H1 (cell line): ENCODE measurements around the gene FOXO1. TPM values are rescaled to one million over a fixed set of nuclear protein-coding genes. Genes with fewer than 3 reads are reported as not detected.
A peak's percentile ranks its signal among the peaks of the same experiment; 100 is the strongest.

Source experiments
- CTCF ChIA-PET: fragments of 300-600 bp; sonication (Branson Sonifier 250); formaldehyde crosslinking; loops from one replicate; lab custom pipeline; 2021; ENCODE audit not compliant: partially characterized antibody; lab: Charles Lee
- POLR2A ChIA-PET: fragments of 300-600 bp; sonication (Branson Sonifier 250); formaldehyde crosslinking; loops from one replicate; lab custom pipeline; 2021; ENCODE audit warnings: inconsistent platforms; ENCODE audit not compliant: partially characterized antibody; lab: Charles Lee
- DNase-seq, 2 experiments: peaks; one replicate each; pipeline versions ENCODE4 v3.0.0 to v3.0.0-alpha.2; 2010 to 2022; ENCODE audit warnings: low spot score in 2 of 2, low read depth in 1 of 2, mixed read lengths in 1 of 2
- FAIRE-seq: peaks from 2 replicates; lab custom pipeline; 2011; peaks lifted over from hg19 to GRCh38; lab: Jason Lieb, UNC
- H2AFZ ChIP-seq: 2 replicates; pipeline ENCODE4 v1.8.1; 2012; ENCODE audit warnings: low read length, inconsistent platforms
- H2AK5ac ChIP-seq: 2 replicates; pipeline ENCODE4 v1.6.1; 2013; ENCODE audit warnings: low read depth, low read length
- H2BK120ac ChIP-seq: replicated peaks from 2 replicates; pipeline ENCODE3; 2013; ENCODE audit warnings: low read depth, low read length, inconsistent platforms
- H2BK12ac ChIP-seq: 2 replicates; pipeline ENCODE4 v1.6.1; 2013; ENCODE audit warnings: low read depth, low read length
- H2BK15ac ChIP-seq: 2 replicates; pipeline ENCODE4 v1.6.1; 2013; ENCODE audit warnings: low read length
- H2BK20ac ChIP-seq: 2 replicates; pipeline ENCODE4 v1.6.1; 2013; ENCODE audit warnings: low read length
- H2BK5ac ChIP-seq: 2 replicates; pipeline ENCODE4 v1.6.1; 2013; ENCODE audit warnings: low read depth, low read length
- H3K14ac ChIP-seq: 2 replicates; pipeline ENCODE4 v1.6.1; 2013; ENCODE audit warnings: inconsistent platforms; ENCODE audit not compliant: insufficient read length
- H3K18ac ChIP-seq: 2 replicates; pipeline ENCODE4 v1.6.1; 2013; ENCODE audit warnings: low read length; ENCODE audit errors: extremely low read depth
- H3K23ac ChIP-seq: 2 replicates; pipeline ENCODE4 v1.6.1; 2013; ENCODE audit warnings: inconsistent platforms; ENCODE audit not compliant: insufficient read length
- H3K23me2 ChIP-seq: 2 replicates; pipeline ENCODE4 v1.6.1; 2013; ENCODE audit warnings: low read depth, low read length
- H3K27ac ChIP-seq: 2 replicates; pipeline ENCODE4 v1.6.1; 2011; ENCODE audit warnings: low read depth, low read length, inconsistent platforms
- H3K27me3 ChIP-seq, 4 experiments: replicated peaks in 1 of 4; 1 replicate in 1 of 4; 2 replicates in 3 of 4; pipeline versions ENCODE4 v1.6.1 to v1.8.1; 2011 to 2013; ENCODE audit warnings: low read length in 3 of 4, mild to moderate bottlenecking in 3 of 4, inconsistent platforms in 2 of 4, mixed read lengths in 2 of 4, moderate library complexity in 1 of 4; ENCODE audit not compliant: control insufficient read depth in 3 of 4, insufficient read depth in 3 of 4; ENCODE audit errors: extremely low read depth in 1 of 4
- H3K36me3 ChIP-seq, 4 experiments: 2 replicates each; pipeline versions ENCODE4 v1.6.1 to v1.8.1; 2011 to 2013; ENCODE audit warnings: mild to moderate bottlenecking in 4 of 4, low read length in 3 of 4, moderate library complexity in 2 of 4, control low read depth in 1 of 4, inconsistent platforms in 1 of 4; ENCODE audit not compliant: insufficient read depth in 4 of 4, control insufficient read depth in 2 of 4
- H3K4ac ChIP-seq: replicated peaks from 2 replicates; pipeline ENCODE3; 2013; ENCODE audit warnings: low read length, low read depth, mixed read lengths, inconsistent platforms; ENCODE audit not compliant: insufficient read length
- H3K4me1 ChIP-seq, 4 experiments: replicated peaks in 1 of 4; 1 replicate in 1 of 4; 2 replicates in 3 of 4; pipeline versions ENCODE4 v1.6.1 to v1.8.1; 2011 to 2013; ENCODE audit warnings: low read length in 3 of 4, inconsistent platforms in 2 of 4, mixed read lengths in 1 of 4; ENCODE audit not compliant: insufficient read depth in 4 of 4, control insufficient read depth in 3 of 4
- H3K4me2 ChIP-seq, 2 experiments: 2 replicates each; pipeline versions ENCODE4 v1.6.1 to v1.8.1; 2011 to 2013; ENCODE audit warnings: low read depth in 2 of 2, low read length in 2 of 2, control low read depth in 1 of 2, inconsistent platforms in 1 of 2, mild to moderate bottlenecking in 1 of 2; ENCODE audit not compliant: insufficient read depth in 1 of 2
- H3K4me3 ChIP-seq, 4 experiments: fragments of 200-600, 300-600 bp in 1 of 4; sonication (generic), shearing (Covaris generic), sonication (Bioruptor Twin) in 1 of 4; 2 replicates each; pipeline versions ENCODE4 v1.5.1 to v1.8.1; 2011 to 2016; ENCODE audit warnings: low read length in 4 of 4, low read depth in 3 of 4, control low read depth in 2 of 4, inconsistent platforms in 2 of 4, mild to moderate bottlenecking in 2 of 4, mixed read lengths in 1 of 4, moderate library complexity in 1 of 4; ENCODE audit not compliant: insufficient read depth in 2 of 4; ENCODE audit errors: extremely low read depth in 1 of 4
- H3K56ac ChIP-seq: replicated peaks from 2 replicates; pipeline ENCODE3; 2013; ENCODE audit warnings: low read depth, mild to moderate bottlenecking, mixed read lengths, low read length, inconsistent platforms; ENCODE audit not compliant: insufficient read length
- H3K79me1 ChIP-seq: 2 replicates; pipeline ENCODE4 v1.6.1; 2013; ENCODE audit warnings: low read depth, low read length, control low read depth
- H3K79me2 ChIP-seq, 2 experiments: 2 replicates each; pipeline versions ENCODE4 v1.6.1 to v1.8.1; 2012 to 2013; ENCODE audit warnings: low read length in 2 of 2, mild to moderate bottlenecking in 2 of 2, inconsistent platforms in 1 of 2; ENCODE audit not compliant: insufficient read depth in 2 of 2, control insufficient read depth in 1 of 2
- H3K9ac ChIP-seq, 4 experiments: replicated peaks in 1 of 4; 1 replicate in 1 of 4; 2 replicates in 3 of 4; pipeline versions ENCODE4 v1.6.1 to v1.8.1; 2011 to 2013; ENCODE audit warnings: low read depth in 3 of 4, low read length in 3 of 4, control low read depth in 2 of 4, mild to moderate bottlenecking in 2 of 4, moderate library complexity in 2 of 4, inconsistent platforms in 1 of 4; ENCODE audit errors: extremely low read depth in 1 of 4
- H3K9me3 ChIP-seq, 2 experiments: 2 replicates each; pipeline versions ENCODE4 v1.6.1 to v1.8.1; 2012 to 2013; ENCODE audit warnings: mild to moderate bottlenecking in 2 of 2, moderate library complexity in 2 of 2, control low read depth in 1 of 2, inconsistent platforms in 1 of 2, low read depth in 1 of 2, low read length in 1 of 2, mixed read lengths in 1 of 2; ENCODE audit not compliant: insufficient read depth in 2 of 2
- H4K20me1 ChIP-seq, 2 experiments: replicated peaks in 1 of 2; 2 replicates each; pipeline versions ENCODE3 to v1.8.1; 2011 to 2013; ENCODE audit warnings: inconsistent platforms in 2 of 2, low read length in 2 of 2, mild to moderate bottlenecking in 1 of 2; ENCODE audit not compliant: insufficient read depth in 2 of 2, control insufficient read depth in 1 of 2
- H4K5ac ChIP-seq: 2 replicates; pipeline ENCODE4 v1.6.1; 2013; ENCODE audit warnings: low read length, low read depth, mixed read lengths, inconsistent platforms; ENCODE audit not compliant: insufficient read length
- H4K8ac ChIP-seq: 2 replicates; pipeline ENCODE4 v1.8.0; 2013; ENCODE audit warnings: mild to moderate bottlenecking, moderate library complexity, low read length, inconsistent platforms; ENCODE audit not compliant: insufficient read depth; ENCODE audit errors: extremely low read depth
- H4K91ac ChIP-seq: replicated peaks from 2 replicates; pipeline ENCODE3; 2013; ENCODE audit warnings: low read length, mixed read lengths, inconsistent platforms; ENCODE audit not compliant: insufficient read length
- BCL11A ChIP-seq, 2 experiments: IDR thresholded peaks; one replicate each; pipeline ENCODE4 v1.6.1; 2011; ENCODE audit warnings: low read depth in 2 of 2, low read length in 2 of 2, mild to moderate bottlenecking in 2 of 2
- CBX5 ChIP-seq: fragments of 300-800, 300-1000 bp; sonication (generic); IDR thresholded peaks from 2 replicates; pipeline ENCODE4 v1.7.1; 2016; ENCODE audit warnings: antibody characterized with exemption, low read length, low read depth
- CBX8 ChIP-seq: fragments of 300-800, 300-1000 bp; sonication (generic); IDR thresholded peaks from 2 replicates; pipeline ENCODE4 v1.7.1; 2016; ENCODE audit warnings: low read depth, low read length, borderline replicate concordance
- CTBP2 ChIP-seq: IDR thresholded peaks from 2 replicates; pipeline ENCODE4 v1.7.0; 2011; ENCODE audit warnings: borderline replicate concordance, mild to moderate bottlenecking, moderate library complexity, mixed read lengths, low read length; ENCODE audit not compliant: insufficient read depth, insufficient read length
- HDAC2 ChIP-seq, 2 experiments: fragments of 300-600 bp in 1 of 2; sonication (generic) in 1 of 2; IDR thresholded peaks; 2 replicates each; pipeline ENCODE4 v1.6.1; 2011 to 2012; ENCODE audit warnings: low read depth in 2 of 2, low read length in 2 of 2, mild to moderate bottlenecking in 2 of 2, moderate library complexity in 2 of 2, borderline replicate concordance in 1 of 2, inconsistent platforms in 1 of 2
- RFX5 ChIP-seq: IDR thresholded peaks from 2 replicates; pipeline ENCODE4 v1.6.1; 2011; ENCODE audit warnings: low read depth, low read length, improper control_type of control experiment, borderline replicate concordance
- RNF2 ChIP-seq: fragments of 200-900, 300-1000 bp; sonication (generic); IDR thresholded peaks from 2 replicates; pipeline ENCODE4 v1.7.1; 2016; ENCODE audit warnings: borderline replicate concordance, low read depth, mild to moderate bottlenecking, antibody characterized with exemption, low read length; ENCODE audit not compliant: poor library complexity, severe bottlenecking; ENCODE audit errors: missing control alignments
- SIRT6 ChIP-seq: IDR thresholded peaks from one replicate; pipeline ENCODE4 v1.7.1; 2012; ENCODE audit warnings: low read length, inconsistent platforms
- SP4 ChIP-seq: IDR thresholded peaks from 2 replicates; pipeline ENCODE4 v1.6.1; 2012; ENCODE audit warnings: low read length, inconsistent platforms
- TAF1 ChIP-seq: IDR thresholded peaks from 2 replicates; pipeline ENCODE4 v1.6.1; 2011; ENCODE audit warnings: mild to moderate bottlenecking, low read depth, low read length
- TEAD4 ChIP-seq: IDR thresholded peaks from 2 replicates; pipeline ENCODE4 v1.6.1; 2012; ENCODE audit warnings: low read depth, low read length, inconsistent platforms, mixed read lengths
- YY1 ChIP-seq: IDR thresholded peaks from 2 replicates; pipeline ENCODE4 v1.6.1; 2011; ENCODE audit warnings: low read depth, mild to moderate bottlenecking, low read length
- ZNF274 ChIP-seq: IDR thresholded peaks from 2 replicates; pipeline ENCODE4 v1.7.0; 2012; ENCODE audit warnings: low read length, borderline replicate concordance; ENCODE audit errors: extremely low read depth
- WGBS, 2 experiments: shearing (Covaris generic) in 1 of 2; methylation state at CpG; one replicate each; pipeline versions ENCODE4 v1.1.6 to v1.1.7; 2013 to 2015; ENCODE audit warnings: low lambda C conversion rate in 2 of 2, mixed read lengths in 2 of 2, inconsistent platforms in 1 of 2, low coverage in 1 of 2, missing lambda C conversion rate in 1 of 2; ENCODE audit not compliant: insufficient replicate concordance in 2 of 2, insufficient coverage in 1 of 2, insufficient read length in 1 of 2; ENCODE audit errors: extremely low coverage in 1 of 2, missing lambda C conversion rate in 1 of 2; 5-methylcytosine and 5-hydroxymethylcytosine counted together
- polyA plus RNA-seq, 7 experiments: library from polyadenylated mRNA; depleted of rRNA in 3 of 7; stranded (reverse) in 5 of 7; unstranded in 2 of 7; fragments of >200 nt in 5 of 7; fragments of 200-250 nt in 2 of 7; gene quantifications; 1 replicate in 5 of 7; 2 replicates in 1 of 7; 4 replicates in 1 of 7; pipeline versions ENCODE4 v1.2.1 to v1.2.3, GENCODE V29; 2011 to 2013; ENCODE audit warnings: missing spikeins in 2 of 7, mixed read lengths in 2 of 7
- total RNA-seq: library from RNA; stranded (reverse); fragmentation: NEBNext Ultra II Directional; extraction: Animal tissue kit (Norgen Biotek cat#: 25700); gene quantifications from 2 replicates; pipeline ENCODE4 v1.2.1, GENCODE V29; 2021
- TF ChIP-seq, protein P1 (sequence below): IDR thresholded peaks from 2 replicates; pipeline ENCODE4 v1.6.1; 2012; ENCODE audit warnings: inconsistent platforms

The FOXO1 gene
- total and polyA plus RNA-seq, 2 of the 8 experiments (the other 6 are each of a cell fraction or from before 2014, with no cell fraction given), result 35.3 to 56.9 TPM

DNA sequence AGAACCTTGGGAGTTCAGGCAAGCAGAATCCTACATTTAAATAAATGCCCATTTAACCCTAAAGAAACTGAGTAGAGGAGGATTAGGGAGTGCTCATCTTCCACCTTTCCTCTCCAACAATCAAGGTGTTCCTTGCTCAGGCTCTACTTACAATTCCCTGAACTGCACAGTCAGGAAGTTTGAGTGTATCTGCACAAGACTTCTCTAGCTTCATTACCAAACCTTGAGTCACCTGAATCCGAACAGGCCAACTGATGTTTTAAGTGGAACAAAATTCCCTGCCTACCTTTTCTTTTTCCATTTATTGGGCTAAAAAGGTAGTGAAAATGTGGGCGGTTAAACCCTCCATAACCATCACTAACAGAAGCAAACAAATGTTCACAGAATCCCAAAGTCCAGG, 78.3 kb downstream of the FOXO1 start:
- Histone ChIP-seq H3K23me2 (no peaks in the 10 kb centered on the region), H3K9ac (no peak overlapping the region), H2AK5ac (no peak overlapping the region), H3K36me3 (peaks cover 0 to 8% (median 1%) of the 10 kb centered on the region in 4 experiments; a peak in 2 of 8 replicates), H3K23ac (no peak overlapping the region), H3K79me2 (peaks cover 38 to 100% of the 10 kb centered on the region in 2 experiments), H4K20me1 (peaks cover 15 to 27% of the 10 kb centered on the region in 2 experiments), H2BK120ac (no peak overlapping the region), H3K4me3 (no peak overlapping the region), H3K4me1 (peaks cover 0 to 35% (median 12%) of the 10 kb centered on the region in 4 experiments; a peak in 3 of 7 replicates), H2BK5ac (no peak overlapping the region), H3K56ac (no peak overlapping the region), H3K79me1 (peaks cover 8% of the 10 kb centered on the region; the same call in 1 of the 2 replicates), H4K8ac (no peak overlapping the region), H3K18ac (0 out of 2 replicates have a peak overlapping the region, but pooled peaks have one; percentile 38), H3K14ac (no peak overlapping the region), H2BK15ac (no peak overlapping the region), H3K4me2 (peak overlapping the region in 1 of 2 experiments; percentile 27; a peak in 1 of 4 replicates), H2AFZ (no peak overlapping the region), H3K27ac (no peak overlapping the region), H4K91ac (no peak overlapping the region), H3K9me3 (peaks cover 4 to 8% of the 10 kb centered on the region in 2 experiments; a peak in 2 of 4 replicates), H3K27me3 (no peaks in the 10 kb centered on the region), H2BK12ac (no peak overlapping the region), H3K4ac (no peak overlapping the region), H2BK20ac (no peak overlapping the region), H4K5ac (no peak overlapping the region)
- 83% methylated on average over 2 of the region's 2 CpGs; no CpG with 5 or more reads in 1 of the 2 experiments for WGBS, 2 experiments
- ChIA-PET CTCF (no interaction called here), POLR2A (no interaction called here)
- FAIRE-seq, result no peak
- DNase-seq, result no peak
- TF ChIP-seq HDAC2 (IDR thresholded peaks at IDR 0.05; ENCODE audit: borderline replicate concordance in 1 of 2, low read depth in 2 of 2, low read length in 2 of 2) (no peak), BCL11A (IDR thresholded peaks at IDR 0.05; ENCODE audit: low read depth in 2 of 2, low read length in 2 of 2) (no peak), ZNF274 (no peak), TAF1 (no peak), CTBP2 (no peak), CBX8 (no peak), CBX5 (no peak), YY1 (no peak), TEAD4 (no peak), SIRT6 (no peak), RFX5 (no peak), RNF2 (no peak), SP4 (no peak)
- TF ChIP-seq, protein P1, sequence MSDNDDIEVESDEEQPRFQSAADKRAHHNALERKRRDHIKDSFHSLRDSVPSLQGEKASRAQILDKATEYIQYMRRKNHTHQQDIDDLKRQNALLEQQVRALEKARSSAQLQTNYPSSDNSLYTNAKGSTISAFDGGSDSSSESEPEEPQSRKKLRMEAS, result no peak
